HG02852 (cell line): Measurements from ENCODE around the gene CUL1.
A peak's percentile ranks its signal among the peaks of the same experiment; 100 is the strongest.
"Not testable (repeated sequence)": the region's sequence is repeated elsewhere in the genome, so short reads cannot be mapped to it uniquely, and the experiment has no call there.

Experiments used
- ATAC-seq: cut with Tn5 transposase; IDR thresholded peaks from one replicate; pipeline ENCODE4 v1.9.1; 2021; ENCODE audit warnings: mild to moderate bottlenecking, moderate library complexity; ENCODE audit not compliant: unreplicated experiment

Gene CUL1

DNA sequence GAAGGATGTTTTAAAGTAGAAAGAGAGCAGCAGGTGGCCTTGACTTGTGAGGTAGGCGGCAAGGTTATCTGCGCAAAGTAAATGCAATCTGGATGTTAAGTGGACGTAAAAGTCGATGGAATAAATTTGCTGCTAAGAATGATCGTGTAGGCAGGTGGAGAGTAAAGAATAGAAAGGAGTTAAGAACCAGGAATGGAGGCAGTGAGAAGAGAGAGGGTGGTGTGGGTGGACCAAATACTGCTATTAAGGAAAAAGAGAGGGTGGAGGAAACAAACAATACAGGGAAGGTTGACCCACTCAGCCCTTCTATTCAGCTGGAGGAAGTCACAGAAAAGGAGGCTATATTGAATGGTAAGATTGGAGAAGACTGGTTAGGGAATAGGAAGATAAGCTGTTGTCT lies 1.9 kb upstream of the CUL1 start:
- ATAC-seq, result no peak

- no peak for ATAC-seq
These were observed 1.3 kb upstream of the CUL1 start for GRCh38 chr7:148697256-148698006.

- ATAC-seq, result peak; percentile 1
These were observed 701 bp upstream of the CUL1 start for GRCh38 chr7:148698007-148698396.

GRCh38 chr7:148699024-148699781 lies 500 bp downstream of the CUL1 start:
- ATAC-seq, result peak; percentile 35

GRCh38 chr7:148699782-148700629 lies 1.3 kb downstream of the CUL1 start:
- ATAC-seq, result peak; percentile 30

- no peak for ATAC-seq
These were observed 2.0 kb downstream of the CUL1 start for GRCh38 chr7:148700661-148701064.

DNA sequence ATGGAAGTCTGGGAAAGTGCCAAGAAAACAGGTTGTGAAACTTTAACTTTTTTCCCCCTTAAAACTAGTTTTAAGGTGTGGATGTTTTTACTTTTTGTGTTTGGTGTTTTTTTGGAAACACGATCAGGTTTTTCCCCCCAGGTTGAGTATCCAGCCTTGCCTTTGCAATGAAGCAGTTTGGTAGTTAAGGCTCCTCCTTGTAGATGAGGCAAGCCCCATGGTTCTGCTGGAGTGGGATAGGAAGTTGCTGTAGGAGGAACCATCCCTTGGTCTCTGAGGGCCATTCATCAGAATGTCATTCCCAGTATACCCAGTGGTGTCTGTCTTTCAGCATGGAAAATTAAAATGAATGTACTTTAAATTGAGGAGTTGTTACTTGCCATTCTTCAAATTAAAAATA lies 2.7 kb downstream of the CUL1 start:
- ATAC-seq, result no peak

- no peak for ATAC-seq
These were observed 4.4 kb downstream of the CUL1 start for GRCh38 chr7:148702876-148703670.

DNA sequence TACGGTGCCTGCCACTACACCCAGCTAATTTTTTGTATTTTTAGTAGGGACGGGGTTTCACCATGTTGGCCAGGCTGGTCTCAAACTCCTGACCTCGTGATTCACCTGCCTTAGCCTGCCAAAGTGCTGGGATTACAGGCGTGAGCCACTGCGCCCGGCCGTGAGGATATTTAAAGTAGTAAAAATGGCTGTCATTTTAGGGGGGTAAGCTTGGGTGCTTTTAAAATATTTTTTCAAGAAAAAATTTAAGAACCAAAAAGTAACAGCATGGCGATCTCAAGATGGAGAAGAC lies 4.9 kb downstream of the CUL1 start:
- not testable (repeated sequence) for ATAC-seq

DNA sequence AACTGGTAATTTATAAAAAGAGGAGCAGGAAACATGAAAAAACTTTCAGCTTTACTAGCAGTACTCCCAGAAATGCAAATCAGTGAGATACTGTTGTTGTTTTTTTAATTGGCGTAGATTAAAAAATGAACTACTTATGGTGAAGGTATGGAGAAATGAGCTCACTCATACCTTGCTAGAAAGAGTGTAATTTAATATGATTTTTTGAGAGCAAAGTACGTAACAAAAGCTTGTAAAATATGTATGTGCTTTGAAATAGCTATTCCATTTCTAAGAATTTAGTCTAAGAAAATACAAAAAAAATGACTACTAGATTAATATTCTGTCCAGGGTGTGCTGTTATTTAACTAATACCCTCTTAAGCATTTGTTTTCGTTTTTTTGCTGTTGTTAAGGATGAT lies 5.5 kb downstream of the CUL1 start:
- no peak for ATAC-seq

DNA sequence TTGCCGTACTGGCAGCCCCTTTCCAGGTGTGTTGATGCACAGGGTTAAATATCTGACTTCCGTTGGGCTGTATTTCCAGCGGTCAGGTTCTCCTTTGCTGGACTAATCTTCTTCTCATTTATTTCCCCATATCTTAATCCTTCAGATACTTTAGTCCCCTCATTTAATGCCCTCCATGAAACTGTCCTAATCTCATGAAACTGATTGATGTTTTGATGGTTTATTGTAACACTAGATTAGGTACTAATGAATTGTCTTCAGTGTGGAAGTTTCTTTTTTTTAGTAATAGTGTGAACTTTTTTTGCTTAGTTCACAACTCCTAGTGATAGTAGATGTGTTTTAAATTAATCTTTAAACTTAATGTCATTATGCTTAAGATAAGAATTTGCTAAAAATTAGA lies 6.3 kb downstream of the CUL1 start:
- no peak for ATAC-seq

GRCh38 chr7:148706368-148706767 lies 7.7 kb downstream of the CUL1 start:
- ATAC-seq, result no peak

DNA sequence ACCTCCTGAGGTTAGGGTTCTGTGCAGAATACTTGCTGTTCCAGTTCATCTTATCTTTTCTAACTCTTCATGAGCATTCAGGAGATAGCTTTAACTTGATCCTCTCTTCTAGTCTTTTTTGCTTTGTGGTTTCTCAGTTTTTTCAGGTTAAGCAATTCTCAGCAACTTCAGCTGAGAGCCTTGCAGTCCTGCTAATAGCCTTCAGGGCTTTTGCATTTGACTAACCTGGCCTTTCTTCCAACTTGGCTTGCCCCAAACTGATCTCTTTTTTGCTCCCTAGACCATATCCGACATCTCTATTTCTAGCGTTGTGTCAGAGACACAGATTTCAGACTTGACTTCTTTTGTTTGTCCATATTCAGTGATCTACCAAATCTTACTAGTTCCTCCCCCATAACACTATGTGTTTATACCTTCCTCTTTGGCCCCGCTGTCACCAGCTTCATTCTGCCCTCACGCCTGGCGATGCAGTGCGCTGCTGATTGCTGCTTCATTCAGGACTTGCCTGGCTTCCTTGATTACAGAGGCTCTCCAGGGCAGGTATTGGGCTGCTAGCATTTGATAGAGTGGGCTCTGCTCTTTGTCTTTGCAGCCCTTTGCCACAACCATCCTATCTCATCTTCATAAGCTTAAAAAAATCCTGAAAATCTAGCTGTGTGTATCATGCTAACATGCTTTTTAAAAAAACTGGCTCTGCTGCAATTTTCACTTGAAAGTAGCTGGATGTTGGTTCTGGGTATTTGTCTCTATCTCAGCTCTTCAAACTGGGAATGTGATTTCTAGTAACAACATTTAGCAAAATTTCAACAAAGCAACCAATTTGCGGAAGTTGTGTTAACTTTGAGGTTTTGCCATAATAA lies 9.6 kb downstream of the CUL1 start:
- no peak for ATAC-seq

DNA sequence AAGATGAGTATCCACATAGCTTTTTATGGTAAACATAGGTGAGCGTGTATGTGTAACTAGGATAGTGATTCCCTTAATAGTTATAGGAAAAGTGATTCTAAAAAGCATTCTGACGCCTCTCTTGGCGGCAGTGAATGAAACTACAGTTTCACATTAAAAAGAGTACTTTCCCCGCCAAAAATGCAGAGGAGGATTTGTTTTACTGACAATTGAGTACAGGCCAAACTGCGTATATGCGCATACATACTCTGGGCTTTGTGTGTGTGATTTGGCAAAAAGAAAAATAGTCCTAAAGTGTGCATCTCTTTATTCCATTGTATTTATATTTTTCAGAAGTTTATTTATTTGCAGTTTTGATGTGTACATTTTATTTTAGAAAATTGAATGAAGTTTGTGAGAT lies 10.3 kb downstream of the CUL1 start:
- no peak for ATAC-seq

DNA sequence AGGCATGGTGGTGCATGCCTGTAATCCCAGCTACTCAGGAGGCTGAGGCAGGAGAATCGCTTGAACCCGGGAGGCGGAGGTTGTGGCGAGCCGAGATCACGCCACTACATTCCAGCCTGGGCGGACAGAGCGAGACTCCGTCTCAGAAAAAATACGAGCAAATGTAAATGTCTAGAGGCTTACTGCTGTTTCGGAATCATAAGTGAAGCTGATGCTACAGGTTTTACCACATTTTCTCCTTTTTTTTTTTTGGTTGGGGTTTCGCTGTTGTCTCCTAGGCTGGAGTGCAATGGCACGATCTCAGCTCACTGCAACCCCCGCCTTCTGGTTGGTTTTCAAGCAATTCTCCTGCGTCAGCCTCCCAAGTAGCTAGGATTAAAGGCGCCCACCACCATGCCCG lies 11.7 kb downstream of the CUL1 start:
- ATAC-seq, result not testable (repeated sequence)

DNA sequence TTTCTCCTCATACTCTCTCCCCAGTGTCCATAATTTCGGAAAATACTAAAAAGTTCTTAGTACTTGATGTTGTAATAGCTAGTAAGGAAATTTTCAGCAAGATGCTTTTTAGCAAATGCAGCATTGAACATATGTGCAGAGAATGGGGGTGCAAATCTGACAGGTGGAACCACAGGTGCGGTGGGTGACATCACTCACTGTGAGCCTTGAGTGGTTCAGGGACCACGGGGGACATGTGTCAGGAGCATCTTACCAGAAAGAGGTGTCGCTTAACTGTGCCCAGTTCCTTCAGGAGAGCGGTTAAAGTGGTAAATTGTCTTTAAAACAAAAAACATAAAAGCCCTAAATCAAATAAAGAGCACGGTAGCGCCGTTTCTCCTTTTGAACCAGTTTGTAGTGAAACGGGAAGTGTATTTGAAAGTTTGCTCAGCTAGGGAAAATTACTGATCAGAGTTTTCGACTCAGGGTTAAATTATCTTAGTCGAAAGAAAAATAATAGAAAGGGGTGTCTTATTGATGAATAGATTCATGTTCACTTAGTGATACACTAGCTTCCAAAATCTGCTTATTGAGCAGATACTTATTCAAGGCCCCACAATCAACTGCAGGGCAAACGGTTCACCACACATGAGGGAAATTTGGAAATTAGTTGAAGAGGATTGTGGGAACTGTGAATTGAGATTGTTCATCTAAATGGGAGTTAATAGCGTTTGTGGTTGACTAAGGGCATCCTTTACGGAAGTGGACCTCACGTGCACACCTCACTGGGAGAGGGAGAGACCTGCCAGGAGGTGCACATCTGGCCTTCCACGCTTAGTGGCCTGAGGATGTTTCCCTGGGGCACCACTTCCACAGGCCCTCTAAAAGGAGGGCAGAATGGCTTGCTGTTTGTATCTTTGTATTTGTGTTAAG lies 12.7 kb downstream of the CUL1 start:
- ATAC-seq, result no peak

- ATAC-seq, result peak; percentile 60
These were observed 14.1 kb downstream of the CUL1 start for GRCh38 chr7:148712678-148713329.

DNA sequence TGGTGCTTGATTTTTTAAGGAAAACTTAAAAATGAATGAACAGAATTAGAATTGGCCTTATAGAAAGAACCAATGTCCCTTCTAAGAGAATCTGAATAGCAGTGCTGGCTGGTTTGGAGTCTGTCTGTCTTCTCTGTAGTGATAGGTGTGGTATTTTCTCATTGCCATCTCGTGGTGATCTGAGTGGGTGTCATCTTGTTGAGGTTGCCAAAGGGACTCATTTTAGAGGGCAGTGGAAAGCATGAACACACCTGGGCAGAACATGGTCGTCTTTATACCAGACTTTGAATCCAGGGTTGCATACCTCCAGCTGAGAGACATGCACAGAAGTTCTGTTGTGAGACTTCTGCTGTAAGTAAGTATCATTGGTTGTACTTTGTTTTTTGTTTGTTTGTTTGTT lies 15.8 kb downstream of the CUL1 start:
- no peak for ATAC-seq
